Measurements from ENCODE around the gene SLC35E4. TPM values are rescaled to one million over a fixed set of nuclear protein-coding genes. Genes with fewer than 3 reads are reported as not detected.

The SLC35E4 gene
- total RNA-seq, 6 experiments from 2014 or later: 0.22 to 1.7 (median 0.48) TPM

- no peak for TF ChIP-seq CTCF (IDR thresholded peaks at IDR 0.05)
- no peak for TF ChIP-seq POLR2A (IDR thresholded peaks at IDR 0.05)
- Histone ChIP-seq H3K27me3 (no peaks in the 10 kb centered on the region), H3K4me1 (peaks cover 0 to 10% (median 0%) of the 10 kb centered on the region in 4 donors), H3K36me3 (no peaks in the 10 kb centered on the region), H3K9me3 (no peaks in the 10 kb centered on the region), H3K27ac (peak overlapping the region in 1 of 3 donors; percentile 5), H3K4me3 (peak overlapping the region; percentile 57 to 61 (median 59))
- 0% methylated on average over 4 of the region's 38 CpGs for WGBS (ENCODE audit: insufficient coverage, low coverage, low lambda C conversion rate, missing lambda C conversion rate)
- intact Hi-C loops (cut with DNase I): no loop called here
- DNase-seq (peak; percentile 72 to 80 (median 76)), ATAC-seq (peak; percentile 81 to 86 (median 84))
These were observed 58.6 kb downstream of the SLC35E4 start for GRCh38 chr22:30694171-30694639.

DNA sequence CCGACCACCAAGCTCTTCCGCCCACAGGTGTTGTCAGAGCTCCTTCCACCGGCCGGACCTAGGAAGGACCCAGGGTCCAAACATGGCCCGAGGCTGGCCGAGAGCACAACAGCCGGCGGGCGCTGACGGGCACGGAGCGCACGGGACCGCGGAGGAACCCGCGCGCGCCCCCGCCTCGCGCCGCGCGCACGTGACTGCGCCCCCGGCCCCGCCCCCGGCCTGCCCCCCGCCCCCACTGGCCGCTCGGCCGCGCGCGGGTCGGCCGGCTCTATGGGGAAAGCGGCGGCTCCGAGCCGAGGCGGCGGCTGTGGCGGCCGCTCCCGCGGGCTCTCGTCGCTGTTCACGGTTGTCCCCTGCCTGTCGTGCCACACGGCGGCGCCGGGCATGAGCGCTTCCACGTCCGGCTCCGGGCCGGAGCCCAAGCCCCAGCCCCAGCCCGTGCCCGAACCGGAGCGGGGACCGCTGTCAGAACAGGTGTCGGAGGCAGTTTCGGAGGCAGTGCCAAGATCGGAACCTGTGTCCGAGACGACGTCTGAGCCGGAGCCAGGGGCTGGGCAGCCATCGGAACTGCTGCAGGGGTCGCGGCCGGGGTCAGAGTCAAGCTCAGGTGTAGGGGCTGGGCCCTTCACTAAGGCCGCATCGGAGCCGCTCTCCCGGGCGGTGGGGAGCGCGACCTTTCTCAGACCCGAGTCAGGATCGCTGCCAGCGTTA, 59.2 kb downstream of the SLC35E4 start, which contains the start of gene OSBP2:
OSBP2 (plus strand) TSS at position 235 of the 711 bp plus-strand sequence; CDS start at position 271, 36 bp downstream.
- no peaks in the 10 kb centered on the region for H3K9me3 ChIP-seq
- DNase-seq (peak; percentile 55 to 66 (median 56)), ATAC-seq (peak; percentile 69 to 76 (median 72))
- H3K4me1 ChIP-seq: peaks cover 0 to 10% (median 0%) of the 10 kb centered on the region in 4 donors
- TF ChIP-seq CTCF (IDR thresholded peaks at IDR 0.05): no peak
- TF ChIP-seq POLR2A (IDR thresholded peaks at IDR 0.05): no peak
- H3K27me3 ChIP-seq: no peaks in the 10 kb centered on the region
- H3K4me3 ChIP-seq: peak within 1 kb of the TSS; percentile 58 to 61 (median 59)
- WGBS (ENCODE audit: insufficient coverage, low coverage, low lambda C conversion rate, missing lambda C conversion rate): 0% methylated on average over 1 of the region's 88 CpGs
- peak within 1 kb of the TSS in 1 of 3 donors; percentile 5 for H3K27ac ChIP-seq
- intact Hi-C loops (cut with DNase I): no loop called here
- H3K36me3 ChIP-seq: no peaks in the 10 kb centered on the region

- DNase-seq (no peak), ATAC-seq (no peak)
- no peak for TF ChIP-seq POLR2A (IDR thresholded peaks at IDR 0.05)
- no peak for TF ChIP-seq CTCF (IDR thresholded peaks at IDR 0.05)
- intact Hi-C loops (cut with DNase I): no loop called here
- H3K27ac ChIP-seq: no peak overlapping the region
- WGBS (ENCODE audit: insufficient coverage, low coverage, low lambda C conversion rate, missing lambda C conversion rate): 100% methylated on average over 1 of the region's 15 CpGs
- H3K9me3 ChIP-seq: no peaks in the 10 kb centered on the region
- peaks cover 0 to 10% (median 0%) of the 10 kb centered on the region in 4 donors for H3K4me1 ChIP-seq
- peak overlapping the region; percentile 49 to 58 (median 55) for H3K4me3 ChIP-seq
- H3K36me3 ChIP-seq: no peaks in the 10 kb centered on the region
- no peaks in the 10 kb centered on the region for H3K27me3 ChIP-seq
These were observed 59.8 kb downstream of the SLC35E4 start for GRCh38 chr22:30695351-30695851.

DNA sequence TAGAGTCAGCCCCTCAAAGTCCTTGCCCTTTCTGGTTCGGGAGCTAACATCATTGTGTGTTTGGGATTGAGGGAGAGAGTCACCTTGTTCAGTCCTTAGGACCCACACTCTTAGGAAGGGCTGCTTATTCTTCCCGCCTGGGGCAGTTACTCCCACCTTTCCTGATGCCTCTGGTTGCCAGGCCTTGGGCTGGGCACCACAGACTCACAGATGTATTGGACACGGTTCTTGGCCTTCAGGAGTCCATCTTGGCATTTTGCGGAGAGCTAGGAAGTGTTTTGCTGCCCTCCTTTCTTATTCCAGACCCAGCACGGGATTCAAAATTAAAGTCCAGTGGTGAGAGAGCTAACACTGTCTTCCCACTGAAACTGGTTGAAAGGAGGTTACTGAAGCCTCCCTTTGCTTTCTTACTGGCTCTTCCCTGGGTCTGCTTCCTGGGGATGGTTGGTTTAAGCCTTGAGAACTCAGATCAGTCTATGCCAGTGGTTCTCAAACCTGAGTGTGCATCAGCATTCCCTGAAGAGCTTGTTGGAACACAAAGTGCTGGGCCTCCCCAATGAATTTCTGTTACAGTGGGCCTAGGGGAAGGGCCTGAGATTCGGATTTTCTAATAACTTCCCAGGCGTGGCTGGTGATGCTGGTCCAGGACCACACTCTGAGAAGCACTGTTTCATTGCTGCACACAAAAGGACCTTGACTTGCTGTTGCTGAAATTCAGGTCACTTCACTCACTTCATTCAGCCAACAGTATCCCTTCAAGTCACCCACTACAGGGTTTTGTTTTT, 60.5 kb downstream of the SLC35E4 start:
- Histone ChIP-seq H3K27me3 (no peaks in the 10 kb centered on the region), H3K9me3 (no peaks in the 10 kb centered on the region), H3K36me3 (no peaks in the 10 kb centered on the region), H3K4me1 (peaks cover 0 to 10% (median 0%) of the 10 kb centered on the region in 4 donors), H3K27ac (no peak overlapping the region), H3K4me3 (no peak overlapping the region)
- DNase-seq (no peak), ATAC-seq (no peak)
- no peak for TF ChIP-seq CTCF (IDR thresholded peaks at IDR 0.05)
- TF ChIP-seq POLR2A (IDR thresholded peaks at IDR 0.05): no peak
- intact Hi-C loops (cut with DNase I): no loop called here
- WGBS (ENCODE audit: insufficient coverage, low coverage, low lambda C conversion rate, missing lambda C conversion rate): no CpG with 5 or more reads among the region's 7 CpGs

Other genes with a start within 250 kb of the SLC35E4 start
- 10 to 100 TPM in 1 of 6 experiments, 1 to 10 TPM in 5; 6.2 to 10.0 (median 7.4) TPM for gene RNF215, start 248.4 kb upstream of the SLC35E4 start, total RNA-seq
- 100 to 1,000 TPM in 3 of 6 experiments, 10 to 100 TPM in 3; 42.7 to 240 (median 101) TPM for gene SEC14L2, start 238.8 kb upstream of the SLC35E4 start, total RNA-seq
- gene MTFP1, start 210.0 kb upstream of the SLC35E4 start, total RNA-seq: 10 to 100 TPM in 3 of 6 experiments, 1 to 10 TPM in 3; 4.2 to 30.1 (median 9.1) TPM
- gene SEC14L3, start 163.8 kb upstream of the SLC35E4 start, total RNA-seq: 1 to 10 TPM in 1 of 6 experiments, under 1 TPM in 3, not detected in 2; 0.31 to 1.1 (median 0.55) TPM
- 10 to 100 TPM in 5 of 6 experiments, 1 to 10 TPM in 1; 9.4 to 27.7 (median 17.9) TPM for gene SEC14L4, start 130.1 kb upstream of the SLC35E4 start, total RNA-seq
- gene SEC14L6, start 89.0 kb upstream of the SLC35E4 start, total RNA-seq: under 1 TPM in 5 of 6 experiments, not detected in 1; 0.06 to 0.39 (median 0.12) TPM
- gene GAL3ST1, start 61.1 kb upstream of the SLC35E4 start, total RNA-seq: 1 to 10 TPM in 5 of 6 experiments, under 1 TPM in 1; 0.58 to 7.0 (median 3.3) TPM
- gene PES1, start 43.9 kb upstream of the SLC35E4 start, total RNA-seq: 10 to 100 TPM; 21.9 to 35.7 (median 31.4) TPM
- gene TCN2, start 28.6 kb upstream of the SLC35E4 start, total RNA-seq: 10 to 100 TPM in 5 of 6 experiments, 1 to 10 TPM in 1; 8.9 to 14.6 (median 12.8) TPM
- gene DUSP18, start 32.1 kb downstream of the SLC35E4 start, total RNA-seq: 1 to 10 TPM in 5 of 6 experiments, under 1 TPM in 1; 0.97 to 3.1 (median 2.2) TPM
- gene OSBP2, start 59.1 kb downstream of the SLC35E4 start, total RNA-seq: 1 to 10 TPM in 3 of 6 experiments, under 1 TPM in 3; 0.31 to 3.4 (median 0.93) TPM

Data from right lobe of liver (tissue), 6 donors.